ENCODE results near the gene ERBB2.

ERBB2 gene

DNA sequence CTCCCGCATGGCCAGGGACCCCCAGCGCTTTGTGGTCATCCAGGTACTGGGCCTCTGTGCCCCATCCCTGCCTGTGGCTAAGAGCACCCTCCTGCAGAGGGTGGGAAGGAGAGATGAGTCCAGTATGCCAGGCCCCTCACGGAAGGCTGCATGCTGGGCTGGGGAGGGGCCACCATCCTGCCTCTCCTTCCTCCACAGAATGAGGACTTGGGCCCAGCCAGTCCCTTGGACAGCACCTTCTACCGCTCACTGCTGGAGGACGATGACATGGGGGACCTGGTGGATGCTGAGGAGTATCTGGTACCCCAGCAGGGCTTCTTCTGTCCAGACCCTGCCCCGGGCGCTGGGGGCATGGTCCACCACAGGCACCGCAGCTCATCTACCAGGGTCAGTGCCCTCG, 26.8 kb downstream of the ERBB2 start:
- no peak for TF ChIP-seq ZFX (IDR thresholded peaks at IDR 0.05)
- TF ChIP-seq, protein P1, sequence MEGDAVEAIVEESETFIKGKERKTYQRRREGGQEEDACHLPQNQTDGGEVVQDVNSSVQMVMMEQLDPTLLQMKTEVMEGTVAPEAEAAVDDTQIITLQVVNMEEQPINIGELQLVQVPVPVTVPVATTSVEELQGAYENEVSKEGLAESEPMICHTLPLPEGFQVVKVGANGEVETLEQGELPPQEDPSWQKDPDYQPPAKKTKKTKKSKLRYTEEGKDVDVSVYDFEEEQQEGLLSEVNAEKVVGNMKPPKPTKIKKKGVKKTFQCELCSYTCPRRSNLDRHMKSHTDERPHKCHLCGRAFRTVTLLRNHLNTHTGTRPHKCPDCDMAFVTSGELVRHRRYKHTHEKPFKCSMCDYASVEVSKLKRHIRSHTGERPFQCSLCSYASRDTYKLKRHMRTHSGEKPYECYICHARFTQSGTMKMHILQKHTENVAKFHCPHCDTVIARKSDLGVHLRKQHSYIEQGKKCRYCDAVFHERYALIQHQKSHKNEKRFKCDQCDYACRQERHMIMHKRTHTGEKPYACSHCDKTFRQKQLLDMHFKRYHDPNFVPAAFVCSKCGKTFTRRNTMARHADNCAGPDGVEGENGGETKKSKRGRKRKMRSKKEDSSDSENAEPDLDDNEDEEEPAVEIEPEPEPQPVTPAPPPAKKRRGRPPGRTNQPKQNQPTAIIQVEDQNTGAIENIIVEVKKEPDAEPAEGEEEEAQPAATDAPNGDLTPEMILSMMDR (conservative IDR thresholded peaks at IDR 0.05), result no peak
- H3K27ac ChIP-seq, result no peak overlapping the region

DNA sequence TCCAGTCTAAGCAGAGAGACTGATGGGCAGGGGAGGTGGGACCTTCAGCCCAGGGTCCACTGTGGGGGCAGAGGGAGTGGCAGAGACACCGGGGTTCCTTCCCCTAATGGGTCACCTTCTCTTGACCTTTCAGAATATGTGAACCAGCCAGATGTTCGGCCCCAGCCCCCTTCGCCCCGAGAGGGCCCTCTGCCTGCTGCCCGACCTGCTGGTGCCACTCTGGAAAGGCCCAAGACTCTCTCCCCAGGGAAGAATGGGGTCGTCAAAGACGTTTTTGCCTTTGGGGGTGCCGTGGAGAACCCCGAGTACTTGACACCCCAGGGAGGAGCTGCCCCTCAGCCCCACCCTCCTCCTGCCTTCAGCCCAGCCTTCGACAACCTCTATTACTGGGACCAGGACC, 27.7 kb downstream of the ERBB2 start:
- no peak for TF ChIP-seq ZFX (IDR thresholded peaks at IDR 0.05)
- TF ChIP-seq, protein P1 (conservative IDR thresholded peaks at IDR 0.05), result no peak
- no peak overlapping the region for H3K27ac ChIP-seq

DNA sequence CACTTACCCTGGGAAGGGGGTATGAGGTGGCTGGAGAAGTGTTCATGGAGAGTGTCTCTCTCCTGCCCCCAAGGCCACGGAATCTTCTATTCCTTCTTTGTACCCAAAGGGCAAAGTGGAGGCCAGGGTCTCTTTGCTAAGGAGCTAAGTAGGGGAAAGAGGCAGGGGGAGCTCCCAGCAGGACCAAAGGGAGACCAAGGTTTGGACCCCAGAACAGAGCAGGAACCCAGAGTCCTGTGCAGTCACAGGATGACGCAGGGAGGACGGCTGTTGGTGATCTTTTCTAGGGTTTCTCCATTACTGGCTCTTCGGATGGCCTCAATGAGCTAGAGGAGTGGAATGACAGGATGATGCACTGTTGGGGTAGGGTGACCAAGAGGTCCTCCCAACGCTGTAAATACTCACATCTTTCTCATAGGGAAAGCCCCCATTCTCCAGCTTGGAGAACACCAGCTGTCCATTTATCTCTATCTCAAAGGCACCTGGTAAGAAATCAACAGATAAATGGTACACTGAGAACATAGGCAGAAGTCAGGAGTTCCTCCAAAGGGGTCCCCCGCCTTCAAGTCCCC, 29.5 kb downstream of the ERBB2 start:
- H3K27ac ChIP-seq, result peak overlapping the region; percentile 91

DNA sequence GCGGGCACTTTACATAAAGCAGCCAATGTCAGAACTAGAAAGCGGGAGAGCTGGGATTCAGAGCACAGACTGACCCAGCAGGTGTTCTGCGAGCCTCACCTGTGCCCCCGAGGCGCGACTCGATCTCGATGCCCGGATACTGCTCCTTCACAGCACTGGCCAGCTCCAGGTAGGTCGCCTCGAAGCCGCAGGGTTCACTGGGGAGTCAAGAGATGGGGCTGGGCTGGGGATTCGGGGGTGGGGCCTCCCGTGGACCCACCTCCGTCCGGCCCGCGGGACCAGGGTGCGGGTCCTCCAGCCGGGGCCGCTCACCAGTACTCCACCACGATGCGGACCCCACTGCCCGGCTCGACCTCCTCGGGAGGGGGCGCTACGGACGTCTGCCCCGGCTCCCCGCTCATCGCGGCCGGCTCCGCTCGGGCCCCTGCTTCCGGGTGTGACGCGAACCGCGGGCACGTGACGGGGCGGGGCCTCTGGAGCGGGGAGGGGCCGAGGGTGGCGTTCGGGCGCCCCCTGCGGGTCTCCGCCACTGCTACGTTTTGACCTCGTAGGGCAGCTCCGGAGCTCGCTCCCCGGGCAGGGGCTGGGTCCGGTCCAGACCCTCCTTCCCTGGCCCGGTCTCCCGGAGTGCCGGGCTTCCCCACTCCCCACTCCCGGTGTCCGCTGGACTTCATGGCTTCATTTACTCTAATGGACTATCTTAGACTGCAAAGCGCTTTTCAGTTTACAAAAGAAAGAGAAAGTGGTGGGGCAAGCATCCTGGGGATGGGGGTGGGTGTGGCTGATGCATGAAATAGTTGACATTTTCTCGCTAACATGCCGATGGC, 30.4 kb downstream of the ERBB2 start, which contains the start of gene MIEN1:
MIEN1 (minus strand) TSS at position 438 of the 827 bp plus-strand sequence; CDS start at position 401, 37 bp downstream.
- H3K27ac ChIP-seq, result peak within 1 kb of the TSS; percentile 91
- TF ChIP-seq ZFX (IDR thresholded peaks at IDR 0.05), result peak; percentile 31; the same call in 1 of the 2 replicates
- TF ChIP-seq, protein P1 (conservative IDR thresholded peaks at IDR 0.05), result peak; percentile 98

More for the DNA sequence above, 29.5 kb downstream of the ERBB2 start:
- TF ChIP-seq ZFX (IDR thresholded peaks at IDR 0.05), result no peak
- TF ChIP-seq, protein P1 (conservative IDR thresholded peaks at IDR 0.05), result no peak

DNA sequence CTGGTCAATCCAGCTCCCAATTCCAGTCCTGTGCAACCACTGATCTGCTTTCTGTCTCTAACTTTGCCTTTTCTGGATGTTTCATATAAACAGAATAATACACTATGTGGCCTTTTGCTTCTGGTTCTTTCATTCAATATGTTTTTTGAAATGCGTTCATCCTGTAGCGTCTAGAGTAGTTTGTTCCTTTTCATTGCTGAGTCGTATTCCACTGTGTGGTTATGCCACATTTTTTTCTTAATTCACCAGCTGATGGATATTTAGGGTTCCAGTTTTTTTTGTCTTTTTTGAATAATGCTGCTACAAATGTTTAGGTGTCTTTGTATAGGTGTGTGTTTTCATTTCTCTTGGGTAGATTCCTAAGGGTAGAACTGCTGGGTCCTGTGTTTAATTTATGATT, 32.7 kb downstream of the ERBB2 start:
- TF ChIP-seq, protein P1 (conservative IDR thresholded peaks at IDR 0.05), result no peak
- H3K27ac ChIP-seq, result no peak overlapping the region

DNA sequence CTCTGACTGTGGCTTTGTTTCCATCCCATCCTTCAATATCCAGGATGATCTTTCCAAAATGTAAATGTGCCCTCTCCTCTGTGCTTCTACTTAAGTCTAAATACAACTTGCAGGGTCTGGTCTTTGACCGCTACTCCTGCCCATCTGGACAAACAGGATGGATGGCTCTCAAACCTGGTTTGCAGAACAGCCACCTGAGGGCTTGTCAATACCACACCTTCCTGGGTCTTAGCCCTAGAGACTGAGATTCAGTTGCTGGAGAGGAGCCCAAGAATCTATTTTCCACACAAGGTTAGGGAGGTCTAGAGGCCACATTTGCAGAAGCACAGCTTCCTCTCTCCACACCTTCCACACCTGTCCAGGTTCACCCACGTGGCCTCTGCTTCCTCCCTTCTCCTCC, 36.0 kb downstream of the ERBB2 start:
- H3K27ac ChIP-seq, result peak overlapping the region; percentile 15
- TF ChIP-seq, protein P1 (conservative IDR thresholded peaks at IDR 0.05), result no peak
- TF ChIP-seq ZFX (IDR thresholded peaks at IDR 0.05), result no peak
